Left lung (tissue), 10 donors: Measurements from ENCODE around the gene FGF14. TPM values are rescaled to one million over a fixed set of nuclear protein-coding genes. Genes with fewer than 3 reads are reported as not detected.

Experiments
- ATAC-seq: fragments of 200-7000 bp; cut with Tn5 transposase; one replicate; pipeline ENCODE4 v1.9.1; 2020; ENCODE audit warnings: moderate library complexity
- DNase-seq, 4 donors: peaks; one replicate each; pipeline ENCODE4 v3.0.0-alpha.2; 2013 to 2020
- H3K27ac ChIP-seq, 2 donors: fragments of 200-600 bp; sonication (generic) in 1 of 2; one replicate each; pipeline versions ENCODE4 v1.5.0 to v1.8.0; 2020 to 2021
- H3K27me3 ChIP-seq, 2 donors: fragments of 200-600 bp; sonication (generic) in 1 of 2; one replicate each; pipeline versions ENCODE4 v1.5.0 to v1.8.0; 2020 to 2021
- H3K36me3 ChIP-seq, 2 donors: fragments of 200-600 bp; sonication (generic) in 1 of 2; one replicate each; pipeline versions ENCODE4 v1.5.0 to v1.8.0; 2020 to 2021
- H3K4me1 ChIP-seq, 2 donors: fragments of 200-600 bp; one replicate each; pipeline ENCODE4 v1.8.0; 2021
- H3K4me3 ChIP-seq, 2 donors: fragments of 200-600 bp; sonication (generic) in 1 of 2; one replicate each; pipeline versions ENCODE4 v1.5.0 to v1.8.0; 2020 to 2021; ENCODE audit warnings: mild to moderate bottlenecking in 1 of 2
- H3K9me3 ChIP-seq, 2 donors: fragments of 200-600 bp; sonication (generic) in 1 of 2; one replicate each; pipeline versions ENCODE4 v1.5.0 to v1.8.0; 2020 to 2021
- intact Hi-C, 2 donors: fragments of 100-400 bp; cut with DNase I; formaldehyde crosslinking; loops; one replicate each; pipeline versions ENCODE4 v1.11.2 to v1.14.2; 2022
- polyA plus RNA-seq, 6 donors: library from polyadenylated mRNA; unstranded; fragments of 120-200 nt; gene quantifications; one replicate each; pipeline ENCODE4 v1.2.1, GENCODE V29; 2013; ENCODE audit not compliant: insufficient read length in 6 of 6
- total RNA-seq, 2 donors: library from RNA; stranded (reverse); fragmentation: NEBNext Ultra II Directional; extraction: Animal tissue kit (Norgen Biotek cat#: 25700); gene quantifications; one replicate each; pipeline ENCODE4 v1.2.1, GENCODE V29; 2021
- TF ChIP-seq, protein P1 (sequence below), 2 donors: fragments of 200-600 bp; sonication (generic) in 1 of 2; IDR thresholded peaks; one replicate each; pipeline versions ENCODE4 v1.5.0 to v1.8.0; 2021; ENCODE audit warnings: antibody characterized with exemption in 2 of 2
- donor health status: DM: no; HTN: yes; CAD: no.
- donor health status: DM: no; HTN: no; CAD: no.

FGF14 gene
- total and polyA plus RNA-seq, 8 donors, result 0.45 to 3.4 (median 0.78) TPM

DNA sequence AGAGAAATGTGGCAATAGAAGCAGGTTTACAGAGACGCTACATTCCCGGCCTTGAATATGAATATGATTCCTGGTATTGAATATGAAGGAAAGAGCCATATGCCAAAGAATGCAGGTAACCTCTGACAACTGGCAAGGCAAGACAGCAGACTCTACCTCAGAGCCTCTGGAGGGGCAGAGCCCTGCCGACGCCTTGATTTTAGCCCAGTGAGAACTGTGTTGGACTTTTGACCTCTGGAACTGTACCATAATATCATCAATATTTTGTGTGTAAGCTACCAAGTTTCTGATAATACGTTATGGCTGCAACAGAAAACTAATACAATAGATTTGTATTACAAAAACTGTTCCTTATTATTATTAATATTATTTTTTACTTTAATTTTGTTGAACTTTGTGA, 219.7 kb downstream of the FGF14 start:
- ATAC-seq (no peak), DNase-seq (no peak)
- no peaks in the 10 kb centered on the region for H3K4me1 ChIP-seq
- H3K27me3 ChIP-seq, result no peaks in the 10 kb centered on the region
- intact Hi-C loops, result no loop called here
- TF ChIP-seq, protein P1, sequence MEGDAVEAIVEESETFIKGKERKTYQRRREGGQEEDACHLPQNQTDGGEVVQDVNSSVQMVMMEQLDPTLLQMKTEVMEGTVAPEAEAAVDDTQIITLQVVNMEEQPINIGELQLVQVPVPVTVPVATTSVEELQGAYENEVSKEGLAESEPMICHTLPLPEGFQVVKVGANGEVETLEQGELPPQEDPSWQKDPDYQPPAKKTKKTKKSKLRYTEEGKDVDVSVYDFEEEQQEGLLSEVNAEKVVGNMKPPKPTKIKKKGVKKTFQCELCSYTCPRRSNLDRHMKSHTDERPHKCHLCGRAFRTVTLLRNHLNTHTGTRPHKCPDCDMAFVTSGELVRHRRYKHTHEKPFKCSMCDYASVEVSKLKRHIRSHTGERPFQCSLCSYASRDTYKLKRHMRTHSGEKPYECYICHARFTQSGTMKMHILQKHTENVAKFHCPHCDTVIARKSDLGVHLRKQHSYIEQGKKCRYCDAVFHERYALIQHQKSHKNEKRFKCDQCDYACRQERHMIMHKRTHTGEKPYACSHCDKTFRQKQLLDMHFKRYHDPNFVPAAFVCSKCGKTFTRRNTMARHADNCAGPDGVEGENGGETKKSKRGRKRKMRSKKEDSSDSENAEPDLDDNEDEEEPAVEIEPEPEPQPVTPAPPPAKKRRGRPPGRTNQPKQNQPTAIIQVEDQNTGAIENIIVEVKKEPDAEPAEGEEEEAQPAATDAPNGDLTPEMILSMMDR (IDR thresholded peaks at IDR 0.05), result no peak
- H3K36me3 ChIP-seq, result no peaks in the 10 kb centered on the region
- no peak overlapping the region for H3K4me3 ChIP-seq
- no peak overlapping the region for H3K27ac ChIP-seq
- no peaks in the 10 kb centered on the region for H3K9me3 ChIP-seq

GRCh38 chr13:102177431-102177830, 224.4 kb downstream of the FGF14 start:
- ATAC-seq, result no peak
- no peaks in the 10 kb centered on the region for H3K36me3 ChIP-seq
- TF ChIP-seq, protein P1 (IDR thresholded peaks at IDR 0.05), result no peak

GRCh38 chr13:102176846-102177245, 225.0 kb downstream of the FGF14 start:
- no peaks in the 10 kb centered on the region for H3K27me3 ChIP-seq
- no peak overlapping the region for H3K27ac ChIP-seq
- no peaks in the 10 kb centered on the region for H3K9me3 ChIP-seq
- no peaks in the 10 kb centered on the region for H3K36me3 ChIP-seq
- DNase-seq, result no peak
- no peaks in the 10 kb centered on the region for H3K4me1 ChIP-seq
- TF ChIP-seq, protein P1 (IDR thresholded peaks at IDR 0.05), result no peak
- intact Hi-C loops, result no loop called here
- no peak overlapping the region for H3K4me3 ChIP-seq
- ATAC-seq, result no peak

More at GRCh38 chr13:102177431-102177830, 224.4 kb downstream of the FGF14 start:
- no peaks in the 10 kb centered on the region for H3K4me1 ChIP-seq
- H3K4me3 ChIP-seq, result no peak overlapping the region
- intact Hi-C loops, result no loop called here
- no peak overlapping the region for H3K27ac ChIP-seq
- no peaks in the 10 kb centered on the region for H3K27me3 ChIP-seq
- DNase-seq, result no peak
- H3K9me3 ChIP-seq, result no peaks in the 10 kb centered on the region

GRCh38 chr13:102172406-102172805, 229.4 kb downstream of the FGF14 start:
- intact Hi-C loops, result no loop called here
- DNase-seq (no peak), ATAC-seq (no peak)
- no peak overlapping the region for H3K4me3 ChIP-seq
- H3K27me3 ChIP-seq, result no peaks in the 10 kb centered on the region
- H3K27ac ChIP-seq, result no peak overlapping the region
- TF ChIP-seq, protein P1 (IDR thresholded peaks at IDR 0.05), result no peak
- H3K4me1 ChIP-seq, result no peaks in the 10 kb centered on the region
- H3K9me3 ChIP-seq, result no peaks in the 10 kb centered on the region
- no peaks in the 10 kb centered on the region for H3K36me3 ChIP-seq

DNA sequence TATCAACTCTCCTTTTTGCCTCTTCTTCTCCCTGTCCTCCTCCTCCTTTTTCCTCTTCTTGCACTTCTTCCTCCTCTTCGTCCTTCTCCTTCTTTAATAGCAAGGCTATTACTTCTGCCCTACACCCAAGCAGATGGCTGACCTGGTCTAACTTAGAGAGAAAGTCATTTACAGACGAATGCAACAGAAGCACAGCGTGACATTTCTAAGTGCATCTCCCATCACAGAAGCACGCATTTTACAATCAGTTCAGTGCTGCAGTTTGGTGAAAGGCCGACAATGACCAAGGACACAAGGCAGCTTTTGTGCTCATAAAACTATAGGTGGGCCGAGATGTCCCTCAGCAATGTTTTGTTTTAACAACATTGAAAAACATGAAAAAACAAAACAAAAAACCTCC, 231.5 kb downstream of the FGF14 start:
- Histone ChIP-seq H3K27me3 (no peaks in the 10 kb centered on the region), H3K27ac (no peak overlapping the region), H3K4me1 (no peaks in the 10 kb centered on the region), H3K36me3 (no peaks in the 10 kb centered on the region), H3K9me3 (peaks cover 0 to 2% of the 10 kb centered on the region in 2 donors), H3K4me3 (no peak overlapping the region)
- TF ChIP-seq, protein P1 (IDR thresholded peaks at IDR 0.05), result no peak
- DNase-seq (no peak), ATAC-seq (no peak)
- intact Hi-C loops, result no loop called here
